Peyer's patch (tissue), 4 donors: ENCODE data around the gene COL24A1. TPM values are rescaled to one million over a fixed set of nuclear protein-coding genes. Genes with fewer than 3 reads are reported as not detected.

Source experiments
- DNase-seq, 3 donors: peaks; one replicate each; pipeline ENCODE4 v3.0.0-alpha.2; 2017 to 2019
- H3K27ac ChIP-seq, 4 donors: fragments of 200-600 bp; sonication (generic); one replicate each; pipeline ENCODE4 v1.5.1; 2016 to 2019
- H3K27me3 ChIP-seq, 2 donors: fragments of 200-600 bp; sonication (generic); one replicate each; pipeline ENCODE4 v1.5.1; 2019
- H3K36me3 ChIP-seq, 3 donors: fragments of 200-600 bp; sonication (generic); one replicate each; pipeline ENCODE4 v1.5.1; 2016 to 2019
- H3K4me1 ChIP-seq, 4 donors: fragments of 200-600 bp; sonication (generic); one replicate each; pipeline ENCODE4 v1.5.1; 2016 to 2019
- H3K4me3 ChIP-seq, 4 donors: fragments of 200-600 bp; sonication (generic); 1 replicate in 3 of 4; 2 replicates in 1 of 4; pipeline ENCODE4 v1.5.1; 2016 to 2019; ENCODE audit warnings: mild to moderate bottlenecking in 1 of 4
- H3K9me3 ChIP-seq, 4 donors: fragments of 200-600 bp; sonication (generic); one replicate each; pipeline ENCODE4 v1.5.1; 2016 to 2019; ENCODE audit warnings: mild to moderate bottlenecking in 1 of 4
- CTCF ChIP-seq, 6 experiments: fragments of 450-650 bp in 4 of 6; fragments of 200-600 bp in 2 of 6; sonication (generic) in 1 of 6; IDR thresholded peaks; one replicate each; pipeline ENCODE4 v1.5.1; 2017 to 2019; ENCODE audit warnings: antibody characterized with exemption in 6 of 6, mild to moderate bottlenecking in 3 of 6, moderate library complexity in 1 of 6
- POLR2A ChIP-seq, 2 donors: fragments of 450-650 bp; IDR thresholded peaks; one replicate each; pipeline ENCODE4 v1.5.1; 2017; ENCODE audit warnings: antibody characterized with exemption in 2 of 2, mild to moderate bottlenecking in 2 of 2, moderate library complexity in 2 of 2
- total RNA-seq, 4 donors: library from RNA; depleted of rRNA; stranded (reverse); fragments of >200 nt; gene quantifications; one replicate each; pipeline ENCODE4 v1.1.0, GENCODE V29; 2016

The COL24A1 gene
- total RNA-seq, 4 donors from 2014 or later = 0.18 to 3.3 (median 0.34) TPM

GRCh38 chr1:86140281-86140880 is 16.2 kb downstream of the COL24A1 start:
- Histone ChIP-seq H3K4me3 (no peak overlapping the region), H3K4me1 (no peaks in the 10 kb centered on the region), H3K36me3 (no peaks in the 10 kb centered on the region), H3K27ac (no peak overlapping the region), H3K9me3 (no peaks in the 10 kb centered on the region), H3K27me3 (no peaks in the 10 kb centered on the region)
- DNase-seq = no peak
- TF ChIP-seq POLR2A (IDR thresholded peaks at IDR 0.05) (no peak), CTCF (IDR thresholded peaks at IDR 0.05) (no peak)

- H3K36me3 ChIP-seq = no peaks in the 10 kb centered on the region
- no peaks in the 10 kb centered on the region for H3K27me3 ChIP-seq
- no peak for TF ChIP-seq CTCF (IDR thresholded peaks at IDR 0.05)
- no peak for TF ChIP-seq POLR2A (IDR thresholded peaks at IDR 0.05)
- H3K27ac ChIP-seq = no peak overlapping the region
- no peak for DNase-seq
- H3K9me3 ChIP-seq = no peaks in the 10 kb centered on the region
- H3K4me1 ChIP-seq = no peaks in the 10 kb centered on the region
- no peak overlapping the region for H3K4me3 ChIP-seq
Measured at GRCh38 chr1:86138746-86139145, 17.8 kb downstream of the COL24A1 start.

GRCh38 chr1:86137436-86137835 is 19.1 kb downstream of the COL24A1 start:
- Histone ChIP-seq H3K27me3 (no peaks in the 10 kb centered on the region), H3K4me3 (no peak overlapping the region), H3K27ac (no peak overlapping the region), H3K9me3 (no peaks in the 10 kb centered on the region), H3K36me3 (no peaks in the 10 kb centered on the region), H3K4me1 (no peaks in the 10 kb centered on the region)
- no peak for TF ChIP-seq CTCF (IDR thresholded peaks at IDR 0.05)
- no peak for TF ChIP-seq POLR2A (IDR thresholded peaks at IDR 0.05)
- no peak for DNase-seq

- no peak for TF ChIP-seq POLR2A (IDR thresholded peaks at IDR 0.05)
- no peak for TF ChIP-seq CTCF (IDR thresholded peaks at IDR 0.05)
- H3K9me3 ChIP-seq = no peaks in the 10 kb centered on the region
- no peak overlapping the region for H3K27ac ChIP-seq
Measured at GRCh38 chr1:86119214-86119764, 37.3 kb downstream of the COL24A1 start.

GRCh38 chr1:86114816-86115400 is 41.7 kb downstream of the COL24A1 start:
- H3K27me3 ChIP-seq = no peaks in the 10 kb centered on the region
- H3K27ac ChIP-seq = no peak overlapping the region
- no peaks in the 10 kb centered on the region for H3K36me3 ChIP-seq
- H3K4me3 ChIP-seq = no peak overlapping the region
- DNase-seq = no peak
- TF ChIP-seq CTCF (IDR thresholded peaks at IDR 0.05) (no peak), POLR2A (IDR thresholded peaks at IDR 0.05) (no peak)
- no peaks in the 10 kb centered on the region for H3K9me3 ChIP-seq
- H3K4me1 ChIP-seq = no peaks in the 10 kb centered on the region

More at GRCh38 chr1:86119214-86119764, 37.3 kb downstream of the COL24A1 start:
- Histone ChIP-seq H3K27me3 (no peaks in the 10 kb centered on the region), H3K4me3 (no peak overlapping the region), H3K4me1 (no peaks in the 10 kb centered on the region), H3K36me3 (no peaks in the 10 kb centered on the region)
- no peak for DNase-seq
